Body of pancreas (tissue), 4 donors: Measurements from ENCODE around the gene SOX5. TPM values are rescaled to one million over a fixed set of nuclear protein-coding genes. Genes with fewer than 3 reads are reported as not detected.

Experiments
- ATAC-seq: fragments of 150-250 bp; one replicate; pipeline ENCODE4 v1.9.1; 2016
- DNase-seq, 4 donors: peaks; one replicate each; pipeline ENCODE4 v3.0.0-alpha.2; 2019
- H3K27ac ChIP-seq, 4 donors: fragments of 200-600 bp; sonication (generic); 1 replicate in 3 of 4; 2 replicates in 1 of 4; pipeline versions ENCODE4 v1.5.1 to v1.6.1; 2016 to 2019; ENCODE audit warnings: mild to moderate bottlenecking in 1 of 4, mixed read lengths in 1 of 4, moderate library complexity in 1 of 4
- H3K27me3 ChIP-seq, 2 donors: fragments of 200-600 bp; sonication (generic); one replicate each; pipeline ENCODE4 v1.6.0; 2016; ENCODE audit warnings: mild to moderate bottlenecking in 1 of 2
- H3K36me3 ChIP-seq, 2 donors: fragments of 200-600 bp; sonication (generic); replicated peaks in 1 of 2; 2 replicates each; pipeline ENCODE4 v1.5.1; 2016; ENCODE audit warnings: low read depth in 2 of 2; ENCODE audit not compliant: insufficient read depth in 1 of 2
- H3K4me1 ChIP-seq: fragments of 200-600 bp; sonication (generic); one replicate; pipeline ENCODE4 v1.6.0; 2016
- H3K4me3 ChIP-seq, 2 donors: fragments of 200-600 bp; sonication (generic); 1 replicate in 1 of 2; 2 replicates in 1 of 2; pipeline ENCODE4 v1.5.1; 2016 to 2019
- H3K9me3 ChIP-seq, 3 donors: fragments of 200-600 bp; sonication (generic); 1 replicate in 2 of 3; 2 replicates in 1 of 3; pipeline ENCODE4 v1.5.1; 2016
- POLR2A ChIP-seq, 3 donors: fragments of 450-650 bp; IDR thresholded peaks; one replicate each; pipeline ENCODE4 v1.6.1; 2016; ENCODE audit warnings: antibody characterized with exemption in 3 of 3, mild to moderate bottlenecking in 2 of 3
- WGBS, 2 donors: methylation state at CpG; one replicate each; pipeline ENCODE4 v1.1.5; 2017; 5-methylcytosine and 5-hydroxymethylcytosine counted together
- intact Hi-C: fragments of 100-400 bp; cut with DNase I; formaldehyde crosslinking; loops from one replicate; pipeline ENCODE4 v1.15.1; 2023
- total RNA-seq, 2 donors: library from RNA; depleted of rRNA; stranded (reverse); fragments of >200 nt; gene quantifications; one replicate each; pipeline ENCODE4 v1.1.0, GENCODE V29; 2016
- TF ChIP-seq, protein P1 (sequence below), 7 experiments: fragments of 450-650 bp in 4 of 7; fragments of 200-600 bp in 3 of 7; sonication (generic) in 3 of 7; IDR thresholded peaks; one replicate each; pipeline ENCODE4 v1.5.1; 2016 to 2019; ENCODE audit warnings: antibody characterized with exemption in 7 of 7

Gene SOX5
- total RNA-seq, 2 donors from 2014 or later: 3.0 to 10.4 TPM

DNA sequence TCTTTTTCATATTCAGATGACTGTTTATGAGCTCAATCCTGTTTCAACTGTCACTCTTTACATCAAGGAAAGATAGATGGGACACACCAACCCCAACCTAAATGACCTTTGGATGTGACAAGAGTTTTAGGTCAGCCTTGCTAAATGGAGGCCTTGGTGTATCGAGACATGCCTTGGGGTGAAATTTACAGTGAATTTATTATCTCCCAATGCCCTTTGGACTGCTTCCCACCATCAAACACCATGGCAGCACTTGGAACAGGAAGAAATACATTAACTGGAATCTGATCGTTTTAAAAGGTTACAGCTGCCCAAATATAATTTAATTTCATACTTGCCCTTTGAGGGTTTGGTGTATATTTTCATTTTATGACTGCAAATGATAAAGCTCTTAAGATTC is 327.6 kb downstream of the SOX5 start:
- no peaks in the 10 kb centered on the region for H3K9me3 ChIP-seq
- no peak overlapping the region for H3K27ac ChIP-seq
- no peaks in the 10 kb centered on the region for H3K4me1 ChIP-seq
- ATAC-seq: no peak
- no peak overlapping the region for H3K4me3 ChIP-seq
- DNase-seq: no peak
- 42 to 50% methylated on average over 2 of the region's 2 CpGs for WGBS, 2 donors
- H3K36me3 ChIP-seq: no peaks in the 10 kb centered on the region
- intact Hi-C loops: no loop called here
- H3K27me3 ChIP-seq: peaks cover 0 to 3% of the 10 kb centered on the region in 2 donors
- TF ChIP-seq, protein P1, sequence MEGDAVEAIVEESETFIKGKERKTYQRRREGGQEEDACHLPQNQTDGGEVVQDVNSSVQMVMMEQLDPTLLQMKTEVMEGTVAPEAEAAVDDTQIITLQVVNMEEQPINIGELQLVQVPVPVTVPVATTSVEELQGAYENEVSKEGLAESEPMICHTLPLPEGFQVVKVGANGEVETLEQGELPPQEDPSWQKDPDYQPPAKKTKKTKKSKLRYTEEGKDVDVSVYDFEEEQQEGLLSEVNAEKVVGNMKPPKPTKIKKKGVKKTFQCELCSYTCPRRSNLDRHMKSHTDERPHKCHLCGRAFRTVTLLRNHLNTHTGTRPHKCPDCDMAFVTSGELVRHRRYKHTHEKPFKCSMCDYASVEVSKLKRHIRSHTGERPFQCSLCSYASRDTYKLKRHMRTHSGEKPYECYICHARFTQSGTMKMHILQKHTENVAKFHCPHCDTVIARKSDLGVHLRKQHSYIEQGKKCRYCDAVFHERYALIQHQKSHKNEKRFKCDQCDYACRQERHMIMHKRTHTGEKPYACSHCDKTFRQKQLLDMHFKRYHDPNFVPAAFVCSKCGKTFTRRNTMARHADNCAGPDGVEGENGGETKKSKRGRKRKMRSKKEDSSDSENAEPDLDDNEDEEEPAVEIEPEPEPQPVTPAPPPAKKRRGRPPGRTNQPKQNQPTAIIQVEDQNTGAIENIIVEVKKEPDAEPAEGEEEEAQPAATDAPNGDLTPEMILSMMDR (IDR thresholded peaks at IDR 0.05): no peak
- no peak for TF ChIP-seq POLR2A (IDR thresholded peaks at IDR 0.05)

DNA sequence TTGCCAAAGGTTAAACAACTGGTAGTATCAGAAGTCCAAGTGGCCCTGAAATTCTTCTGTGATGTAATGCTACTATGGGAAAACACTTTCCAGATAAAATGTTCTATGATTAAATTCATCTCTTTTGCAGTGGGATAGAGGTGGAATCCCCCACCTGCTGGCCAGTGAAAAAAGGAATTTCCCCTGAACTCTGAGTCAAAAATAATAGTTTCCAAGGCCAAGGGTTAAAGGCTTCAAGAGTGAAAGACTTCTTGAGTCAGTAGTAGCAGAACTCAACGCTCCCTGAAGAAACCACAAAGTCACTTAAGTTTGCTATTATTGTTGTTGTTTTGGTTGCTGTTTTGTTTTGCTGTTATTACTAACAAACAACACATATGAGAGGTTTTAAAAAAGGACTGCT is 330.8 kb downstream of the SOX5 start:
- WGBS, 2 donors: 67 to 82% methylated on average over 1 of the region's 1 CpG
- H3K27me3 ChIP-seq: peaks cover 0 to 3% of the 10 kb centered on the region in 2 donors
- TF ChIP-seq POLR2A (IDR thresholded peaks at IDR 0.05): no peak
- TF ChIP-seq, protein P1 (IDR thresholded peaks at IDR 0.05): no peak
- H3K4me1 ChIP-seq: no peaks in the 10 kb centered on the region
- intact Hi-C loops: no loop called here
- no peak for ATAC-seq
- no peaks in the 10 kb centered on the region for H3K36me3 ChIP-seq
- H3K9me3 ChIP-seq: no peaks in the 10 kb centered on the region
- no peak overlapping the region for H3K4me3 ChIP-seq
- DNase-seq: no peak
- H3K27ac ChIP-seq: no peak overlapping the region

DNA sequence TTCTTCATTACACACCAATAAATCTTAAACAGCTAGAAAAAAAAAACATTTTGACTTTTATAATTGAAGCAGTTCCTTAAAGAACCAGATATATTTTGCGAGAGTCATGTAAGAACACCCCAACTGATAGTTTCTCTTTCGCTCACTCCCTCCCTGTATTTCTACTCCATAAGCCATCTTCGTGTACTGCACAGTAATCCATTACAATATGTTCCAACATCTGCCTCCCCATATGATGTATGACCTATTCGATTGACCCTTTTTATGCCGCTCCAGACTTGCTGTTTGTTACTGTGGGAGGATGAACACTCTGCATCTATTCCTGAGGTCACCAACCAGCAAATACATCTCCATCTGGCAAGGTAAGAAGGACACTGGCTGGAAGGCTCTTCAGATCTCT is 331.7 kb downstream of the SOX5 start:
- no peak overlapping the region for H3K4me3 ChIP-seq
- TF ChIP-seq, protein P1 (IDR thresholded peaks at IDR 0.05): no peak
- no peak for TF ChIP-seq POLR2A (IDR thresholded peaks at IDR 0.05)
- 70 to 77% methylated on average over 5 of the region's 5 CpGs for WGBS, 2 donors
- no peaks in the 10 kb centered on the region for H3K4me1 ChIP-seq
- H3K27me3 ChIP-seq: peaks cover 0 to 3% of the 10 kb centered on the region in 2 donors
- H3K9me3 ChIP-seq: no peaks in the 10 kb centered on the region
- ATAC-seq (no peak), DNase-seq (no peak)
- no peaks in the 10 kb centered on the region for H3K36me3 ChIP-seq
- no peak overlapping the region for H3K27ac ChIP-seq
- intact Hi-C loops: no loop called here

DNA sequence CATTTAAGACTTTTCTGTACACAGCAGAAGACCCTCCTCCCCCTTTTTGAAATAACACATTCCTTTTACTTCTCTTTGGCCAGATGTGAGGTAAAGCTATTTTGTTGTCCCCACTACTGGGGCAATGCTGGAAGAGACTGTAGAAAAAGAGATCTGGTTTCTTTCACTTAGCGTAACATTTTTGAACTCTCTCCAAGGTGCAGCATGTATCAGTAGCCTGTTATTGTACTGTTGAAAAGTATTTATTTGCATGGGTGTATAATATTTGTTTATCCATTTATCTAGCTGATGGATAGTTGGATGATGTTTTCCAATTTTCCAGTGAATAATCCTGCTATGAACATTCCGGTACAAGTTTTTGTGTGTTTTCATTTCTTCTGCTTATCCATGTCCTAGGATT is 335.2 kb downstream of the SOX5 start:
- Histone ChIP-seq H3K36me3 (no peaks in the 10 kb centered on the region), H3K4me1 (no peaks in the 10 kb centered on the region), H3K27me3 (no peaks in the 10 kb centered on the region), H3K27ac (no peak overlapping the region), H3K9me3 (no peaks in the 10 kb centered on the region), H3K4me3 (no peak overlapping the region)
- no peak for TF ChIP-seq POLR2A (IDR thresholded peaks at IDR 0.05)
- TF ChIP-seq, protein P1 (IDR thresholded peaks at IDR 0.05): no peak
- ATAC-seq (no peak), DNase-seq (no peak)
- WGBS, 2 donors: 73 to 86% methylated on average over 2 of the region's 2 CpGs
- intact Hi-C loops: no loop called here

DNA sequence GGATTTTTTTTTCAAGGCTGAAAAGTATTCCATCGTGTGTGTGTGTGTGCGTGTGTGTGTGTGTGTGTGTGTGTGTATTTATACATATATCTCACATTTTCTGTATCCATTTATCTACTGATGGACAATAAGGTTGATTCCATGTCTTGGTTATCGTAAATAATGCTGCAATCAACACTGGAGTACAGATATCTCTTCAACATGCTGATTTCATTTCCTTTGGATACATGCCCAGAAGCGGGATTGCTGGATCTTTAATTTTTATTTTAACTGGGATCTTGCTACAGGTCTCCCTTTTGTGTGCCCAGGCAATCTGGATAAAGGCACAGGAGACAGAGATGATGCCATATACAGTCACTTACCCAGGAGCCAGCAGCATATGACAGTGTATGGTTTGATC is 338.1 kb downstream of the SOX5 start:
- Histone ChIP-seq H3K27me3 (no peaks in the 10 kb centered on the region), H3K4me1 (no peaks in the 10 kb centered on the region), H3K9me3 (no peaks in the 10 kb centered on the region), H3K27ac (no peak overlapping the region), H3K36me3 (no peaks in the 10 kb centered on the region), H3K4me3 (no peak overlapping the region)
- TF ChIP-seq POLR2A (IDR thresholded peaks at IDR 0.05): no peak
- TF ChIP-seq, protein P1 (IDR thresholded peaks at IDR 0.05): no peak
- DNase-seq: no peak
- ATAC-seq: no peak
- WGBS, 2 donors: 43 to 46% methylated on average over 4 of the region's 4 CpGs
- intact Hi-C loops: no loop called here
